ENCODE data around the gene ZNF697. TPM values are rescaled to one million over a fixed set of nuclear protein-coding genes. Genes with fewer than 3 reads are reported as not detected.
"Not testable (repeated sequence)": the region's sequence is repeated elsewhere in the genome, so short reads cannot be mapped to it uniquely, and the experiment has no call there.

The ZNF697 gene
- total and polyA plus RNA-seq, 2 of the 4 experiments (the other 2 are of a cell fraction): 6.2 to 10.2 TPM

DNA sequence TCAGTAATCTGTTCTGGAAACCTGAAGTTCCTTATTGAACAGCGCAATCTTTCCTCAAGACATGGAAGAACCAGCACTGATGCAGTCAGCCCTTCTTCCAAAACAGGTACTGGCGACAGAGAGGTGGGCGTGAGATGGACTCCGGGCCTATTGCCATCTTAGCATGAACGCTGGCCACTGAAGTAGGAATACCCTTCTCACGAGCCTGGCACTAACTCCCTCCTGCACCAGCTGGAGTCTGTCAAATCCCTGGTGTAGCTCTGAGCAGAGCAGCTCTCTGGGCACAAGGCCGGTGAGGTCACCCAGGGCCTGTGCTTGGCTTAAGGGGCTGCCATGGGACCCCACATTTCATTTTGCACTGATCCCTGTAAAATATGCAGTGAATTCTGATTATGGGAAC lies 33.0 kb downstream of the ZNF697 start:
- H4K5ac ChIP-seq (ENCODE audit: low read depth, low read length); H3K9me1 ChIP-seq (ENCODE audit: insufficient read depth, low read length); ATAC-seq (ENCODE audit: low read depth); H3K4me3 ChIP-seq (ENCODE audit: insufficient read depth, low read depth, low read length); H2BK5ac ChIP-seq (ENCODE audit: low read depth, low read length, poor library complexity, severe bottlenecking); H4K8ac ChIP-seq (ENCODE audit: low read depth in 2 of 2, low read length in 2 of 2); H3K4ac ChIP-seq (ENCODE audit: low read depth, low read length); H2AK9ac ChIP-seq (replicated peaks; ENCODE audit: low read depth, low read length, poor library complexity); H3K27me3 ChIP-seq (ENCODE audit: control insufficient read depth, insufficient read depth, low read length); H2BK20ac ChIP-seq (ENCODE audit: low read depth, low read length); POLR2A ChIA-PET (ENCODE audit: unreplicated experiment); BruUV-seq (replicated peaks); H3K79me1 ChIP-seq (ENCODE audit: low read depth in 1 of 2, low read length in 2 of 2); H3K27ac ChIP-seq (ENCODE audit: insufficient read depth, low read length); dilution Hi-C loops (cut with HindIII; ENCODE audit: low sequenced_read_pairs, unreplicated experiment); H3K56ac ChIP-seq (ENCODE audit: extremely low read depth, insufficient read depth, low read length); H2AK5ac ChIP-seq (ENCODE audit: low read depth, low read length); H3K9me3 ChIP-seq (ENCODE audit: control insufficient read depth, insufficient read depth, low read length); H3K18ac ChIP-seq (ENCODE audit: low read depth, low read length); H4K20me1 ChIP-seq (ENCODE audit: insufficient read depth, low read length); H4K91ac ChIP-seq (ENCODE audit: insufficient read depth, low read depth, low read length); H3K4me1 ChIP-seq (ENCODE audit: control insufficient read depth, insufficient read depth, low read length); H3K36me3 ChIP-seq (ENCODE audit: control insufficient read depth, insufficient read depth, low read length); H3K14ac ChIP-seq (replicated peaks; ENCODE audit: low read depth, low read length); H2BK120ac ChIP-seq (ENCODE audit: low read depth, low read length); H3K9ac ChIP-seq (ENCODE audit: low read depth, low read length); DNase-seq; H3K4me2 ChIP-seq (ENCODE audit: low read depth, low read length); H2BK15ac ChIP-seq (ENCODE audit: low read depth, low read length); H2AFZ ChIP-seq (replicated peaks; ENCODE audit: low read length, poor library complexity); H3K23ac ChIP-seq (ENCODE audit: low read depth, low read length): not testable (repeated sequence)
- no CpG with 5 or more reads among the region's 7 CpGs for WGBS, 2 experiments (ENCODE audit: extremely low coverage in 2 of 2, insufficient read length in 1 of 2)
- intact Hi-C loops (cut with micrococcal nuclease): loop anchor here (1.0 kb wide), 1 partner anchor 33 kb away; the partner anchor contains the start of gene ZNF697
- CTCF ChIA-PET: interaction anchor here (2.5 kb wide), 1 partner anchor 60 kb away, joined by 14 read pairs; no protein-coding TSS in a partner anchor
- in situ Hi-C loops (cut with MboI; ENCODE audit: low sequenced_read_pairs): loop anchor here (5.0 kb wide), 1 partner anchor 42 kb away; no protein-coding TSS in a partner anchor

Data from IMR-90 (cell line).